IMR-90 (cell line): Measurements from ENCODE around the gene DTX1. TPM values are rescaled to one million over a fixed set of nuclear protein-coding genes. Genes with fewer than 3 reads are reported as not detected.

Experiments used
- ATAC-seq: fragments of 200-7000 bp; cut with Tn5 transposase; 2 replicates; pipeline ENCODE4 v1.9.1; 2020; ENCODE audit warnings: low read depth, mild to moderate bottlenecking, moderate library complexity
- BruUV-seq: library from RNA; stranded (reverse); fragments of 400-500 nt; replicated peaks from 2 replicates; lab custom pipeline; 2021; lab: Mats Ljungman, UMichigan
- CTCF ChIA-PET: fragments of 300-600 bp; formaldehyde crosslinking; extraction: SDS; loops from one replicate; lab custom pipeline; 2021; ENCODE audit warnings: antibody characterized with exemption; lab: Yijun Ruan, JAX
- POLR2A ChIA-PET: fragments of 300-600 bp; sonication (Branson Sonifier 250); formaldehyde crosslinking; loops from one replicate; lab custom pipeline; 2022; ENCODE audit warnings: antibody characterized with exemption; ENCODE audit not compliant: unreplicated experiment; lab: Charles Lee
- DNase-seq: peaks from one replicate; pipeline ENCODE4 v3.0.0; 2013
- H2AFZ ChIP-seq: replicated peaks from 2 replicates; pipeline ENCODE3; 2013; ENCODE audit warnings: low read length, mild to moderate bottlenecking; ENCODE audit not compliant: poor library complexity
- H2AK5ac ChIP-seq: 2 replicates; pipeline ENCODE4 v1.6.1; 2013; ENCODE audit warnings: low read depth, low read length, inconsistent platforms
- H2AK9ac ChIP-seq: replicated peaks from 2 replicates; pipeline ENCODE3; 2013; ENCODE audit warnings: mild to moderate bottlenecking, low read depth, low read length, moderate library complexity; ENCODE audit not compliant: poor library complexity
- H2BK120ac ChIP-seq: 2 replicates; pipeline ENCODE4 v1.6.1; 2013; ENCODE audit warnings: low read depth, low read length, inconsistent platforms
- H2BK15ac ChIP-seq: 3 replicates; pipeline ENCODE4 v1.6.1; 2013; ENCODE audit warnings: low read depth, low read length, inconsistent platforms
- H2BK20ac ChIP-seq: 2 replicates; pipeline ENCODE4 v1.6.1; 2013; ENCODE audit warnings: low read depth, mild to moderate bottlenecking, inconsistent platforms, low read length, moderate library complexity
- H2BK5ac ChIP-seq: 2 replicates; pipeline ENCODE4 v1.6.1; 2013; ENCODE audit warnings: mild to moderate bottlenecking, low read depth, low read length, inconsistent platforms; ENCODE audit not compliant: poor library complexity, severe bottlenecking
- H3K14ac ChIP-seq: replicated peaks from 2 replicates; pipeline ENCODE4 v1.6.1; 2013; ENCODE audit warnings: low read depth, low read length, inconsistent platforms
- H3K18ac ChIP-seq: 2 replicates; pipeline ENCODE4 v1.6.1; 2013; ENCODE audit warnings: low read depth, low read length, control low read depth
- H3K23ac ChIP-seq: 2 replicates; pipeline ENCODE4 v1.6.1; 2013; ENCODE audit warnings: low read depth, low read length, inconsistent platforms
- H3K27ac ChIP-seq: 2 replicates; pipeline ENCODE4 v1.5.1; 2013; ENCODE audit warnings: mild to moderate bottlenecking, control low read depth, low read length; ENCODE audit not compliant: insufficient read depth
- H3K27me3 ChIP-seq: 2 replicates; pipeline ENCODE4 v1.6.1; 2013; ENCODE audit warnings: low read length; ENCODE audit not compliant: control insufficient read depth, insufficient read depth
- H3K36me3 ChIP-seq: 2 replicates; pipeline ENCODE4 v1.6.1; 2013; ENCODE audit warnings: low read length, mixed read lengths; ENCODE audit not compliant: control insufficient read depth, insufficient read depth
- H3K4ac ChIP-seq: 2 replicates; pipeline ENCODE4 v1.6.1; 2013; ENCODE audit warnings: low read depth, low read length, inconsistent platforms
- H3K4me1 ChIP-seq: 2 replicates; pipeline ENCODE4 v1.6.1; 2013; ENCODE audit warnings: low read length, mixed read lengths; ENCODE audit not compliant: control insufficient read depth, insufficient read depth
- H3K4me2 ChIP-seq: 2 replicates; pipeline ENCODE4 v1.6.1; 2013; ENCODE audit warnings: low read depth, mild to moderate bottlenecking, control low read depth, low read length, moderate library complexity
- H3K4me3 ChIP-seq: 2 replicates; pipeline ENCODE4 v1.5.1; 2013; ENCODE audit warnings: low read depth, mild to moderate bottlenecking, control low read depth, low read length, moderate library complexity; ENCODE audit not compliant: insufficient read depth
- H3K56ac ChIP-seq: 2 replicates; pipeline ENCODE4 v1.6.1; 2013; ENCODE audit warnings: low read length, inconsistent platforms; ENCODE audit not compliant: insufficient read depth; ENCODE audit errors: extremely low read depth
- H3K79me1 ChIP-seq, 2 experiments: 2 replicates each; pipeline ENCODE4 v1.6.1; 2013; ENCODE audit warnings: low read length in 2 of 2, inconsistent platforms in 1 of 2, low read depth in 1 of 2
- H3K9ac ChIP-seq: 2 replicates; pipeline ENCODE4 v1.6.1; 2013; ENCODE audit warnings: low read depth, low read length, control low read depth
- H3K9me1 ChIP-seq: 2 replicates; pipeline ENCODE4 v1.6.1; 2013; ENCODE audit warnings: low read length, inconsistent platforms; ENCODE audit not compliant: insufficient read depth
- H3K9me3 ChIP-seq: 2 replicates; pipeline ENCODE4 v1.6.1; 2013; ENCODE audit warnings: low read length; ENCODE audit not compliant: control insufficient read depth, insufficient read depth
- H4K20me1 ChIP-seq: 2 replicates; pipeline ENCODE4 v1.6.1; 2013; ENCODE audit warnings: low read length, inconsistent platforms; ENCODE audit not compliant: insufficient read depth
- H4K5ac ChIP-seq: 2 replicates; pipeline ENCODE4 v1.6.1; 2013; ENCODE audit warnings: mild to moderate bottlenecking, low read depth, low read length, control low read depth
- H4K8ac ChIP-seq, 2 experiments: 2 replicates each; pipeline ENCODE4 v1.6.1; 2013; ENCODE audit warnings: low read depth in 2 of 2, low read length in 2 of 2, control low read depth in 1 of 2, inconsistent platforms in 1 of 2
- H4K91ac ChIP-seq: 2 replicates; pipeline ENCODE4 v1.6.1; 2013; ENCODE audit warnings: low read depth, low read length, inconsistent platforms; ENCODE audit not compliant: insufficient read depth
- CHD1 ChIP-seq: IDR thresholded peaks from 2 replicates; pipeline ENCODE4 v1.6.1; 2012; ENCODE audit warnings: low read depth, low read length, improper control_type of control experiment
- WGBS, 2 experiments: methylation state at CpG; one replicate each; pipeline versions ENCODE4 v1.1.5 to v1.1.7; 2013; ENCODE audit warnings: missing lambda C conversion rate in 2 of 2; ENCODE audit not compliant: insufficient read length in 1 of 2; ENCODE audit errors: extremely low coverage in 2 of 2; 5-methylcytosine and 5-hydroxymethylcytosine counted together
- dilution Hi-C: fragments of 300-500 bp; cut with HindIII; formaldehyde crosslinking; loops from one replicate; pipeline ENCODE4 v1.14.3; 2018; ENCODE audit warnings: low sequenced_read_pairs; ENCODE audit not compliant: unreplicated experiment
- in situ Hi-C: fragments of 300-500 bp; cut with MboI; formaldehyde crosslinking; loops from 3 replicates; pipeline ENCODE4 v1.14.3; 2019; ENCODE audit warnings: low sequenced_read_pairs, inconsistent platforms, mixed read lengths
- intact Hi-C: fragments of 100-400 bp; cut with micrococcal nuclease; formaldehyde crosslinking; loops from 2 replicates; pipeline ENCODE4 v1.10.0; 2022
- polyA plus RNA-seq, 3 experiments: library from polyadenylated mRNA; depleted of rRNA; stranded (reverse); fragments of >200 nt; gene quantifications; 2 replicates each; pipeline ENCODE4 v1.2.3, GENCODE V29; 2012; ENCODE audit warnings: low replicate concordance in 1 of 3
- total RNA-seq: library from RNA; depleted of rRNA; stranded (reverse); fragments of >200 nt; gene quantifications from 2 replicates; pipeline ENCODE4 v1.2.3, GENCODE V29; 2012
- TF ChIP-seq, protein P1 (sequence below): conservative IDR thresholded peaks from 2 replicates; pipeline ENCODE4 v1.5.1; 2012; ENCODE audit warnings: mild to moderate bottlenecking, low read depth, low read length, improper control_type of control experiment

DTX1 gene
- total and polyA plus RNA-seq, 2 of the 4 experiments (the other 2 are of a cell fraction), result not detected

DNA sequence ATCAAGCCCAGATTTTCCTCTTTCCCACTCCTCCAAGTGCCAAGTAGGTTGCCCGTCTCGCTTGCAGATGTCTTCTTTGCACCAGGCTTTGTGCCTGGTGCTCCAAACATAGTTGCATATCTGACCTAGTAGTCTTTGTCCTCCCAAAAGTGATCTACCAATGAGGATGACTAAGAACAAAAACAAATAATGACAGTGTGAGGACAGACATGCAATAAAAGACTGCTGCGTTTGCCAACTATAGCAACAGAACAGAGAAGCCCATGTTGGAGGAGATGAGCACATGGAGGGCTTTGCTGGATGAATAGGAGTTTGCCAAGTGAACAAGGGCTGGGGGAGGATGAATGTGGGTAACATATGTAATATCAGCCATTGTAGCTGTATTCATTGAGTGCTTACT is 15.6 kb downstream of the DTX1 start:
- no peak overlapping the region for H2BK5ac ChIP-seq
- H3K36me3 ChIP-seq, result no peaks in the 10 kb centered on the region
- H3K79me1 ChIP-seq, result no peaks in the 10 kb centered on the region
- no peak overlapping the region for H3K27ac ChIP-seq
- no peak overlapping the region for H3K14ac ChIP-seq
- TF ChIP-seq, protein P1, sequence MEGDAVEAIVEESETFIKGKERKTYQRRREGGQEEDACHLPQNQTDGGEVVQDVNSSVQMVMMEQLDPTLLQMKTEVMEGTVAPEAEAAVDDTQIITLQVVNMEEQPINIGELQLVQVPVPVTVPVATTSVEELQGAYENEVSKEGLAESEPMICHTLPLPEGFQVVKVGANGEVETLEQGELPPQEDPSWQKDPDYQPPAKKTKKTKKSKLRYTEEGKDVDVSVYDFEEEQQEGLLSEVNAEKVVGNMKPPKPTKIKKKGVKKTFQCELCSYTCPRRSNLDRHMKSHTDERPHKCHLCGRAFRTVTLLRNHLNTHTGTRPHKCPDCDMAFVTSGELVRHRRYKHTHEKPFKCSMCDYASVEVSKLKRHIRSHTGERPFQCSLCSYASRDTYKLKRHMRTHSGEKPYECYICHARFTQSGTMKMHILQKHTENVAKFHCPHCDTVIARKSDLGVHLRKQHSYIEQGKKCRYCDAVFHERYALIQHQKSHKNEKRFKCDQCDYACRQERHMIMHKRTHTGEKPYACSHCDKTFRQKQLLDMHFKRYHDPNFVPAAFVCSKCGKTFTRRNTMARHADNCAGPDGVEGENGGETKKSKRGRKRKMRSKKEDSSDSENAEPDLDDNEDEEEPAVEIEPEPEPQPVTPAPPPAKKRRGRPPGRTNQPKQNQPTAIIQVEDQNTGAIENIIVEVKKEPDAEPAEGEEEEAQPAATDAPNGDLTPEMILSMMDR, result no peak
- no peak for TF ChIP-seq CHD1
- H4K91ac ChIP-seq, result no peak overlapping the region
- WGBS, 2 experiments, result 63% methylated on average over 3 of the region's 3 CpGs; no CpG with 5 or more reads in 1 of the 2 experiments
- dilution Hi-C loops, result no loop called here
- POLR2A ChIA-PET, result no interaction called here
- H2BK120ac ChIP-seq, result no peak overlapping the region
- no peaks in the 10 kb centered on the region for H3K9me3 ChIP-seq
- H3K18ac ChIP-seq, result no peak overlapping the region
- H2AK5ac ChIP-seq, result no peak overlapping the region
- H3K56ac ChIP-seq, result no peak overlapping the region
- H3K9ac ChIP-seq, result no peak overlapping the region
- H3K9me1 ChIP-seq, result no peaks in the 10 kb centered on the region
- H2BK15ac ChIP-seq, result no peak overlapping the region
- no peak overlapping the region for H4K5ac ChIP-seq
- DNase-seq, result no peak
- no peak overlapping the region for H4K8ac ChIP-seq
- H3K23ac ChIP-seq, result no peak overlapping the region
- no peaks in the 10 kb centered on the region for H3K4me1 ChIP-seq
- no peaks in the 10 kb centered on the region for H4K20me1 ChIP-seq
- H3K4ac ChIP-seq, result no peak overlapping the region
- H2AFZ ChIP-seq, result no peak overlapping the region
- intact Hi-C loops, result no loop called here
- H3K4me2 ChIP-seq, result no peak overlapping the region
- BruUV-seq, result no TSS peak
- no peak for ATAC-seq
- in situ Hi-C loops, result no loop called here
- H3K27me3 ChIP-seq, result peaks cover 7% of the 10 kb centered on the region
- H2AK9ac ChIP-seq, result no peak overlapping the region
- H3K4me3 ChIP-seq, result no peak overlapping the region
- CTCF ChIA-PET, result no interaction called here
- no peak overlapping the region for H2BK20ac ChIP-seq
